Esophagus squamous epithelium (tissue), 5 donors: ENCODE measurements around the gene CTIF. TPM values are rescaled to one million over a fixed set of nuclear protein-coding genes. Genes with fewer than 3 reads are reported as not detected.

Experiments used
- DNase-seq: peaks from one replicate; lab custom pipeline; 2025; lab: John Stamatoyannopoulos, UW
- H3K27ac ChIP-seq, 4 donors: fragments of 200-600 bp; sonication (generic); one replicate each; pipeline ENCODE4 v1.5.1; 2016 to 2019; ENCODE audit warnings: mild to moderate bottlenecking in 1 of 4
- H3K27me3 ChIP-seq, 4 donors: fragments of 200-600 bp; sonication (generic); 1 replicate in 3 of 4; 2 replicates in 1 of 4; pipeline versions ENCODE4 v1.5.1 to v1.6.0; 2017 to 2021; ENCODE audit warnings: antibody characterized with exemption in 1 of 4
- H3K36me3 ChIP-seq, 3 donors: fragments of 200-600 bp; sonication (generic); one replicate each; pipeline ENCODE4 v1.5.1; 2016 to 2019
- H3K4me1 ChIP-seq, 3 donors: fragments of 200-600 bp; sonication (generic); one replicate each; pipeline ENCODE4 v1.5.1; 2017 to 2019
- H3K4me3 ChIP-seq, 4 donors: fragments of 200-600 bp; sonication (generic); 1 replicate in 3 of 4; 2 replicates in 1 of 4; pipeline ENCODE4 v1.5.1; 2016 to 2019; ENCODE audit warnings: mild to moderate bottlenecking in 2 of 4, moderate library complexity in 1 of 4
- H3K9me3 ChIP-seq, 3 donors: fragments of 200-600 bp; sonication (generic); one replicate each; pipeline ENCODE4 v1.5.1; 2016 to 2019
- CTCF ChIP-seq, 6 experiments: fragments of 450-650 bp in 4 of 6; fragments of 200-600 bp in 2 of 6; sonication (generic) in 2 of 6; IDR thresholded peaks; one replicate each; pipeline ENCODE4 v1.5.1; 2016 to 2019; ENCODE audit warnings: antibody characterized with exemption in 6 of 6, mild to moderate bottlenecking in 4 of 6, moderate library complexity in 4 of 6
- POLR2A ChIP-seq, 4 donors: fragments of 450-650 bp; IDR thresholded peaks; one replicate each; pipeline ENCODE4 v1.6.1; 2017; ENCODE audit warnings: antibody characterized with exemption in 4 of 4, mild to moderate bottlenecking in 4 of 4, moderate library complexity in 3 of 4
- WGBS, 2 donors: methylation state at CpG; one replicate each; pipeline ENCODE4 v1.1.5; 2018; 5-methylcytosine and 5-hydroxymethylcytosine counted together
- intact Hi-C: fragments of 100-400 bp; cut with DNase I; formaldehyde crosslinking; loops from one replicate; pipeline ENCODE4 v1.15.0; 2022
- total RNA-seq, 4 donors: library from RNA; depleted of rRNA; stranded (reverse); fragments of >200 nt; gene quantifications; one replicate each; pipeline ENCODE4 v1.1.0, GENCODE V29; 2016
- donor health status: DM: yes; HTN: yes; CAD: no.

Gene CTIF
- total RNA-seq, 4 donors from 2014 or later, result 4.7 to 24.2 (median 10.2) TPM

- H3K4me1 ChIP-seq, result peaks cover 0 to 22% (median 9%) of the 10 kb centered on the region in 3 donors
- DNase-seq, result no peak
- no peaks in the 10 kb centered on the region for H3K36me3 ChIP-seq
- no peaks in the 10 kb centered on the region for H3K9me3 ChIP-seq
- no peak overlapping the region for H3K27ac ChIP-seq
- no peaks in the 10 kb centered on the region for H3K27me3 ChIP-seq
- no peak overlapping the region for H3K4me3 ChIP-seq
- WGBS, 2 donors, result 77 to 92% methylated on average over 2 to 3 of the region's 11 CpGs
- intact Hi-C loops, result no loop called here
- no peak for TF ChIP-seq CTCF (IDR thresholded peaks at IDR 0.05)
- TF ChIP-seq POLR2A (IDR thresholded peaks at IDR 0.05), result no peak
These were observed 346.6 kb downstream of the CTIF start for GRCh38 chr18:48885266-48885923.

- H3K27ac ChIP-seq, result no peak overlapping the region
- H3K36me3 ChIP-seq, result no peaks in the 10 kb centered on the region
- intact Hi-C loops, result no loop called here
- H3K4me3 ChIP-seq, result no peak overlapping the region
- H3K27me3 ChIP-seq, result no peaks in the 10 kb centered on the region
- no peak for TF ChIP-seq POLR2A (IDR thresholded peaks at IDR 0.05)
- no peak for TF ChIP-seq CTCF (IDR thresholded peaks at IDR 0.05)
- no peaks in the 10 kb centered on the region for H3K9me3 ChIP-seq
- no peak for DNase-seq
- H3K4me1 ChIP-seq, result peaks cover 0 to 22% (median 9%) of the 10 kb centered on the region in 3 donors
- WGBS, 2 donors, result 90 to 97% methylated on average over 6 to 7 of the region's 7 CpGs
These were observed 347.1 kb downstream of the CTIF start for GRCh38 chr18:48885924-48886400.

- intact Hi-C loops, result no loop called here
- 86 to 95% methylated on average over 5 of the region's 8 CpGs for WGBS, 2 donors
- no peak overlapping the region for H3K4me3 ChIP-seq
- DNase-seq, result no peak
- H3K4me1 ChIP-seq, result peaks cover 0 to 22% (median 9%) of the 10 kb centered on the region in 3 donors
- H3K36me3 ChIP-seq, result no peaks in the 10 kb centered on the region
- no peak overlapping the region for H3K27ac ChIP-seq
- no peaks in the 10 kb centered on the region for H3K27me3 ChIP-seq
- no peak for TF ChIP-seq POLR2A (IDR thresholded peaks at IDR 0.05)
- TF ChIP-seq CTCF (IDR thresholded peaks at IDR 0.05), result no peak
- H3K9me3 ChIP-seq, result no peaks in the 10 kb centered on the region
These were observed 347.9 kb downstream of the CTIF start for GRCh38 chr18:48886520-48887293.

GRCh38 chr18:48887294-48887904 is 348.6 kb downstream of the CTIF start:
- H3K4me3 ChIP-seq, result no peak overlapping the region
- H3K4me1 ChIP-seq, result peaks cover 0 to 26% (median 9%) of the 10 kb centered on the region in 3 donors
- no peaks in the 10 kb centered on the region for H3K9me3 ChIP-seq
- no peak overlapping the region for H3K27ac ChIP-seq
- TF ChIP-seq CTCF (IDR thresholded peaks at IDR 0.05) (no peak), POLR2A (IDR thresholded peaks at IDR 0.05) (no peak)
- no peak for DNase-seq
- H3K36me3 ChIP-seq, result no peaks in the 10 kb centered on the region
- WGBS, 2 donors, result 92% methylated on average over 1 of the region's 12 CpGs; no CpG with 5 or more reads in 1 of the 2 donors
- intact Hi-C loops, result no loop called here
- no peaks in the 10 kb centered on the region for H3K27me3 ChIP-seq
